Measurements from ENCODE around the gene ARIH1. TPM values are rescaled to one million over a fixed set of nuclear protein-coding genes. Genes with fewer than 3 reads are reported as not detected.

ARIH1 gene
- total RNA-seq, 4 donors from 2014 or later = 42.6 to 90.0 (median 58.5) TPM

GRCh38 chr15:72502220-72502809 lies 28.2 kb downstream of the ARIH1 start:
- no peak for TF ChIP-seq CTCF (IDR thresholded peaks at IDR 0.05)
- no peak for TF ChIP-seq POLR2A (IDR thresholded peaks at IDR 0.05)
- intact Hi-C loops (cut with DNase I) = no loop called here
- WGBS, 2 donors = 61 to 71% methylated on average over 5 of the region's 5 CpGs
- Histone ChIP-seq H3K9me3 (no peaks in the 10 kb centered on the region), H3K27me3 (no peaks in the 10 kb centered on the region), H3K4me3 (replicated peaks in 1 of 3) (no peak overlapping the region), H3K4me1 (peaks cover 14 to 18% of the 10 kb centered on the region in 2 donors), H3K27ac (peak overlapping the region in 1 of 3 donors; percentile 29), H3K36me3 (no peaks in the 10 kb centered on the region)
- peak in 1 of 2 donors; percentile 15 for DNase-seq

DNA sequence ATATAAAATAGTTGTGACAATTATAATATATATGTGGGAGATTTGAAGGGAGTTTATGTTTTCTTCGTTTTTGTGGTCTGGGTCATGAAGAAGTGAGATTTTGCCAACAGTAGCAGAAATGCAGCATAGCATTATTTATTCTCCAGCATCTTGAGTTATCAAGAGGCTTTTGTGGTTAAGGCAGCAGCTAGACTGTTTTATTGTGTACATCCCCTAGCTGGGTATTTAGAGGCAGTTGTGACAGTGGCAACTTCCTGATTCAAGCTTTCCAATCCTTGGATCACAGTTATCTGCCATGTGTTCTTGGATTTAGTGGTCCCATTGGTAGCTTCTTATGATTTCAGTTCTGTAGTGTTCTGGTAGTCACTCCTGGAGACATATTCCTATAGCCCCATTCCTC lies 29.0 kb downstream of the ARIH1 start:
- H3K9me3 ChIP-seq = no peaks in the 10 kb centered on the region
- no peak overlapping the region for H3K4me3 ChIP-seq (replicated peaks in 1 of 3)
- no peaks in the 10 kb centered on the region for H3K27me3 ChIP-seq
- no peak for TF ChIP-seq POLR2A (IDR thresholded peaks at IDR 0.05)
- no peak for TF ChIP-seq CTCF (IDR thresholded peaks at IDR 0.05)
- DNase-seq = no peak
- peaks cover 14 to 18% of the 10 kb centered on the region in 2 donors for H3K4me1 ChIP-seq
- no peaks in the 10 kb centered on the region for H3K36me3 ChIP-seq
- WGBS, 2 donors = 30 to 36% methylated on average over 1 of the region's 1 CpG
- intact Hi-C loops (cut with DNase I) = no loop called here
- no peak overlapping the region for H3K27ac ChIP-seq

DNA sequence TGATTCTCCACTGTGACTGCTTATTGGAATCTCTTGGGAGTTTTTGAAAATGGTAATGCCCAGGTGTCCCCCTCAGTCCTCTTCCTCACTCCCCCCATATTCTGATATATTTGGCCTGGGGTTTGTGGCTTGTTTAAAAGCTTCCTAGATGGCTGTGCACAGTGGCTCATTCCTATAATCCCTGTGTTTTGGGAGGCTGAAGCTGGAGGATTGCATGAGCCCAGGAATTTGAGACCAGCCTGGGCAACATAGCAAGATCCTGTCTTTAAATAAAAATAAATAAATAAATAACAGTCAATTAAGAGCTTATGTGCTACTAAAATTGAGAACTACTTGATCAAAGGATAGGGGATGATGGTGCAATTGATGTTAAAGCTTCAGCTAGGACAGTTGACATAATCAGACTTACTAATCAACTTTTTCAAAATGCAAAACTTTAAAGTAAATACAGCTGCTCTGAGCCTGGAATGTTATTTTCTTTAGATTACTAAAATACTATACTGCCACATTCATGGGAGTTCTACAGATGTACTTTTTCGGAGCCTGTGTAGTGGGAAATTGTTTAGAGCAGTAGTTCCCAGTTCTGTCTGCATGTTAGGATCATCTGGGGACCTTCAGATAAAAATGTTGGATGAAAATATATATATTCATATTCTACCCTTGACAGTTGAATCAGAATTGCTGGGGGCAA lies 33.4 kb downstream of the ARIH1 start:
- DNase-seq = no peak
- Histone ChIP-seq H3K9me3 (no peaks in the 10 kb centered on the region), H3K27me3 (no peaks in the 10 kb centered on the region), H3K36me3 (no peaks in the 10 kb centered on the region), H3K4me3 (replicated peaks in 1 of 3) (no peak overlapping the region), H3K4me1 (peaks cover 13 to 15% of the 10 kb centered on the region in 2 donors), H3K27ac (no peak overlapping the region)
- TF ChIP-seq CTCF (IDR thresholded peaks at IDR 0.05) (no peak), POLR2A (IDR thresholded peaks at IDR 0.05) (no peak)
- 89 to 94% methylated on average over 1 of the region's 1 CpG for WGBS, 2 donors
- intact Hi-C loops (cut with DNase I) = no loop called here

GRCh38 chr15:72509484-72509883 lies 35.4 kb downstream of the ARIH1 start:
- no peak overlapping the region for H3K27ac ChIP-seq
- no peaks in the 10 kb centered on the region for H3K9me3 ChIP-seq
- peaks cover 0 to 6% of the 10 kb centered on the region in 2 donors for H3K4me1 ChIP-seq
- WGBS, 2 donors = 96 to 97% methylated on average over 4 of the region's 4 CpGs
- no peak overlapping the region for H3K4me3 ChIP-seq (replicated peaks in 1 of 3)
- intact Hi-C loops (cut with DNase I) = no loop called here
- H3K36me3 ChIP-seq = no peaks in the 10 kb centered on the region
- TF ChIP-seq POLR2A (IDR thresholded peaks at IDR 0.05) = no peak
- no peak for TF ChIP-seq CTCF (IDR thresholded peaks at IDR 0.05)
- H3K27me3 ChIP-seq = no peaks in the 10 kb centered on the region
- no peak for DNase-seq

DNA sequence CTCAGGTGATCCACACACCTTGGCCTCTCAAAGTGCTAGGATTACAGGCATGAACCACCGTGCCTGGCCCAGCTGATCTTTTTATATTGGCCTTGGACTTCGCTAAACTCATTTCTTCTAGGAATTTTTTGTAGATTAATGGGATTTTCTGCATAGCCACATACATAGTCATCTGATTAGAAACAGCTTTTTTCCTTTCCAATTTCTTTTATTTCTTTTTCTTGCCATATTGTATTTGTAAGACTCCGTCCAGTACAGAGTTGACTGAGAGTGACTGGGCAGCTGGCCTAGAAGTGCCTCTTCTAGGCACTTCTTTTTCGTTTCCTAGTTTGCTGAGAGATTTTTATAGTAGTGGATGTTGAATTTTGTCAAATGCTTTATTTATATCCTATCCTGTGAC lies 37.4 kb downstream of the ARIH1 start:
- intact Hi-C loops (cut with DNase I) = no loop called here
- H3K27ac ChIP-seq = no peak overlapping the region
- H3K36me3 ChIP-seq = no peaks in the 10 kb centered on the region
- peaks cover 8 to 11% of the 10 kb centered on the region in 2 donors for H3K4me1 ChIP-seq
- peak in 1 of 2 donors; percentile 29 for DNase-seq
- H3K27me3 ChIP-seq = no peaks in the 10 kb centered on the region
- H3K9me3 ChIP-seq = no peaks in the 10 kb centered on the region
- H3K4me3 ChIP-seq (replicated peaks in 1 of 3) = no peak overlapping the region
- WGBS, 2 donors = 63% methylated on average over 4 of the region's 4 CpGs
- TF ChIP-seq CTCF (IDR thresholded peaks at IDR 0.05) = no peak
- no peak for TF ChIP-seq POLR2A (IDR thresholded peaks at IDR 0.05)

Measured in thyroid gland (tissue), 4 donors.